Tibial nerve (tissue), 4 donors: ENCODE measurements around the gene RASGEF1C. TPM values are rescaled to one million over a fixed set of nuclear protein-coding genes. Genes with fewer than 3 reads are reported as not detected.

ENCODE experiments used
- DNase-seq, 2 donors: peaks; one replicate each; pipeline ENCODE4 v3.0.0-alpha.2; 2019; ENCODE audit warnings: low spot score in 2 of 2
- H3K27ac ChIP-seq, 4 donors: fragments of 200-600 bp; sonication (generic) in 3 of 4; one replicate each; pipeline ENCODE4 v1.5.1; 2017 to 2019; ENCODE audit warnings: mild to moderate bottlenecking in 1 of 4
- H3K27me3 ChIP-seq, 2 donors: fragments of 200-600 bp; sonication (generic) in 1 of 2; one replicate each; pipeline versions ENCODE4 v1.5.1 to v1.6.0; 2017 to 2019
- H3K36me3 ChIP-seq, 3 donors: fragments of 200-600 bp; sonication (generic); one replicate each; pipeline ENCODE4 v1.5.1; 2018 to 2019
- H3K4me1 ChIP-seq, 4 donors: fragments of 200-600 bp; sonication (generic) in 3 of 4; one replicate each; pipeline ENCODE4 v1.5.1; 2017 to 2019
- H3K4me3 ChIP-seq, 4 donors: fragments of 200-600 bp; sonication (generic) in 3 of 4; one replicate each; pipeline ENCODE4 v1.5.1; 2017 to 2019; ENCODE audit warnings: mild to moderate bottlenecking in 1 of 4, moderate library complexity in 1 of 4
- H3K9me3 ChIP-seq, 4 donors: fragments of 200-600 bp; sonication (generic) in 3 of 4; one replicate each; pipeline ENCODE4 v1.5.1; 2017 to 2019
- EP300 ChIP-seq, 2 donors: sonication (generic); formaldehyde crosslinking; IDR thresholded peaks; one replicate each; pipeline ENCODE4 v1.6.1; 2017; ENCODE audit warnings: antibody characterized with exemption in 2 of 2, mild to moderate bottlenecking in 1 of 2
- POLR2A ChIP-seq, 2 donors: fragments of 450-650 bp; IDR thresholded peaks; one replicate each; pipeline ENCODE4 v1.6.1; 2017; ENCODE audit warnings: antibody characterized with exemption in 2 of 2, mild to moderate bottlenecking in 2 of 2, moderate library complexity in 2 of 2
- WGBS, 2 donors: methylation state at CpG; one replicate each; pipeline ENCODE4 v1.1.5; 2018; 5-methylcytosine and 5-hydroxymethylcytosine counted together
- total RNA-seq, 4 donors: library from RNA; depleted of rRNA; stranded (reverse); fragments of >200 nt; gene quantifications; one replicate each; pipeline ENCODE4 v1.1.0, GENCODE V29; 2016
- TF ChIP-seq, protein P1 (sequence below), 5 experiments: fragments of 200-600 bp in 3 of 5; fragments of 450-650 bp in 2 of 5; sonication (generic) in 3 of 5; IDR thresholded peaks; one replicate each; pipeline ENCODE4 v1.5.1; 2016 to 2019; ENCODE audit warnings: antibody characterized with exemption in 5 of 5, mild to moderate bottlenecking in 3 of 5, moderate library complexity in 2 of 5

RASGEF1C gene
- total RNA-seq, 4 donors from 2014 or later: 2.7 to 12.0 (median 10.4) TPM

DNA sequence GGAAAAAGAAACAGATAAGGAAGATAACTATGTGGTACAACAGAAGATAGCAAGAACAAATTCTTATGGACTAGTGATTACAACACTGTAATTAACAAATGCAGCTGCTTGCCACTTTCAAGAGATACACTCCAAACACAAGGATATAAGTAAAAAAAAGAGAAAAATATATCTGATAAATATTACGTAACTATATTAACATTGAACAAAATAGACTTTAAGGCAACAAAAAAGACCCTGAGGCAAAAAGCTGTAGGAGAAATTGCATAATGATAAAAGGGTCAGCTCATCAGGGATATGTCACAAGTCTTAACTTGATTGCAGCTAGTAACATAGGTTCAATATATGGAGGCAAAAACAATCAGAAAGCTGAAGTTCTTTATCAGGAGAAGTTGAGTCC, 86.1 kb downstream of the RASGEF1C start:
- Histone ChIP-seq H3K4me3 (no peak overlapping the region), H3K4me1 (peaks cover 0 to 17% (median 0%) of the 10 kb centered on the region in 4 donors), H3K27me3 (peaks cover 0 to 6% of the 10 kb centered on the region in 2 donors), H3K27ac (peak overlapping the region in 1 of 4 donors; percentile 63), H3K36me3 (peaks cover 0 to 25% (median 0%) of the 10 kb centered on the region in 3 donors), H3K9me3 (no peaks in the 10 kb centered on the region)
- 89 to 94% methylated on average over 1 of the region's 1 CpG for WGBS, 2 donors
- DNase-seq: no peak
- TF ChIP-seq EP300 (IDR thresholded peaks at IDR 0.05) (no peak), POLR2A (IDR thresholded peaks at IDR 0.05) (no peak)
- TF ChIP-seq, protein P1, sequence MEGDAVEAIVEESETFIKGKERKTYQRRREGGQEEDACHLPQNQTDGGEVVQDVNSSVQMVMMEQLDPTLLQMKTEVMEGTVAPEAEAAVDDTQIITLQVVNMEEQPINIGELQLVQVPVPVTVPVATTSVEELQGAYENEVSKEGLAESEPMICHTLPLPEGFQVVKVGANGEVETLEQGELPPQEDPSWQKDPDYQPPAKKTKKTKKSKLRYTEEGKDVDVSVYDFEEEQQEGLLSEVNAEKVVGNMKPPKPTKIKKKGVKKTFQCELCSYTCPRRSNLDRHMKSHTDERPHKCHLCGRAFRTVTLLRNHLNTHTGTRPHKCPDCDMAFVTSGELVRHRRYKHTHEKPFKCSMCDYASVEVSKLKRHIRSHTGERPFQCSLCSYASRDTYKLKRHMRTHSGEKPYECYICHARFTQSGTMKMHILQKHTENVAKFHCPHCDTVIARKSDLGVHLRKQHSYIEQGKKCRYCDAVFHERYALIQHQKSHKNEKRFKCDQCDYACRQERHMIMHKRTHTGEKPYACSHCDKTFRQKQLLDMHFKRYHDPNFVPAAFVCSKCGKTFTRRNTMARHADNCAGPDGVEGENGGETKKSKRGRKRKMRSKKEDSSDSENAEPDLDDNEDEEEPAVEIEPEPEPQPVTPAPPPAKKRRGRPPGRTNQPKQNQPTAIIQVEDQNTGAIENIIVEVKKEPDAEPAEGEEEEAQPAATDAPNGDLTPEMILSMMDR (IDR thresholded peaks at IDR 0.05): no peak

DNA sequence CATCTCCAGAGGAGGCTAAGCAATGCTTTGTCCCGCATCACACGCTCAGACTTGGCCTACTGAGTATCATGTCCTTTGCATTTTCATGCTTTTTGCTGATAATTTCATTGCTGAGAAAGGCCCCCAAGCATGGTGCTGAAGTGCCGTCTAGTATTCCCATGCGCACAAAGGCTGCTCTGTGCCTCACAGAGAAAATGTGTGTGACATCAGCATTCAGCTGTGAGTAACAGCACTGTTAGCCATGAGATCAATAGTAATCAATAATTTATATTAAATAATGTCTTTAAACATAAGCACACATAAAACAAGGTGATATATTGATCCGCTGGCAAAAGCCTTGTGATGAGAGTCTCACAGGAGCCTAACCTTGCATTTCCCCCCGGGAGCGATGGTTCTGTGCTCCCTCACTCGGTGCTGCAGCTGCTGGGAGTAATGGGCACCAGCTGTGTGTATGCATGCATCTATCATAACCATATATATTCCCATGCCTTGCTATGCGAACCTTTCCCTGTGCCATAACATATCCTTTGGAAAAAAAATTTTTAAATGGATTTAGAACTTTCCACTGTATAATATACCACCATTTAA, 87.1 kb downstream of the RASGEF1C start:
- WGBS, 2 donors: 62 to 65% methylated on average over 9 of the region's 9 CpGs
- DNase-seq: no peak
- TF ChIP-seq EP300 (IDR thresholded peaks at IDR 0.05): no peak
- no peak for TF ChIP-seq POLR2A (IDR thresholded peaks at IDR 0.05)
- TF ChIP-seq, protein P1 (IDR thresholded peaks at IDR 0.05): no peak
- H3K4me1 ChIP-seq: peaks cover 0 to 8% (median under 1%) of the 10 kb centered on the region in 4 donors
- H3K36me3 ChIP-seq: peaks cover 0 to 19% (median 0%) of the 10 kb centered on the region in 3 donors
- H3K9me3 ChIP-seq: no peaks in the 10 kb centered on the region
- no peak overlapping the region for H3K4me3 ChIP-seq
- peaks cover 0 to 6% of the 10 kb centered on the region in 2 donors for H3K27me3 ChIP-seq
- H3K27ac ChIP-seq: peak overlapping the region in 1 of 4 donors; percentile 7

DNA sequence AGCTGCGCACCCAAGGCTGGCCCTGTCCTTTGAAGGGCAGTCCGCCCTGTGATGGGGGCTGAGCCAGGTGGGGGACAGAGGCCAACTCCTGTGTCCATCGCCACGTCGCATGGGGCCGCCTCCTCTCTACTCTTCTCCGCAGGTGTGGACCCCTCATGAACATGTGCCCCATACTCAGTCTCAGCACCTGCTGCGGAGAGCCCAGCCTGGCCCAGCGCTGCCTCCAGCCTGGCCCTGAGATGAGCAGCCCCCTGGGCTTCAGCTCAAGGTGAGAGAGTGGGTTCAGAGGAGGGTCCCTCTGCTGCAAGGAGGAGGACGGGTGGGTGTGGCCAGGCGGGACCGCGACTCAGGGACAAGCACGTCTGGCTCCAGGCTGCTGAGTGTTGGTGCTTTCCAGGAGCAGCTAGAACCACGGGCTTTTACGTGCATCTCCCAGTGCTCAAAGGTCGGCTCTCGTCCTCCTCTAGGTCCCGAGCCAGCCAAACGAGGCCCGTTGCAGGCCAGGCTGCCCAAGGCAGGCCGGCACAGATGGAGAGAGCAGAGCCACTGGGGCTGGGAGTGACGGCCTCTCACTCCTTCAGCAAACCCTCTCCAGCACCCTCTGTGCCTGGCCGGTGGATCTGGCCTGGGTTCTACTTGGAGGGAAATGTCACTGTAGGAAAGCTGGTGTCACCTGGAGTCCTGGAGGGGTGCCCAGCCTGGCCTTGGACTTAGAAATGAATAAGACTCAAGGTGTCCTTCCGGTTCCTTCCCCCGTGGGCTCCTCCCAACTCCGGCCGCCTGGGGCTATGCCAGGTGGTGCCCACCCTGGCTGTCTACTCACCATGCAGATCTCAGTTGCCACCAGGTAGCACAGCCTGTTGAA, 88.5 kb downstream of the RASGEF1C start:
- Histone ChIP-seq H3K4me3 (no peak overlapping the region), H3K9me3 (no peaks in the 10 kb centered on the region), H3K27me3 (no peaks in the 10 kb centered on the region), H3K36me3 (peaks cover 0 to 19% (median 0%) of the 10 kb centered on the region in 3 donors), H3K27ac (no peak overlapping the region), H3K4me1 (peaks cover 0 to 14% (median 6%) of the 10 kb centered on the region in 4 donors)
- WGBS, 2 donors: 81 to 83% methylated on average over 22 to 27 of the region's 28 CpGs
- DNase-seq: no peak
- TF ChIP-seq EP300 (IDR thresholded peaks at IDR 0.05): no peak
- TF ChIP-seq, protein P1 (IDR thresholded peaks at IDR 0.05): no peak
- no peak for TF ChIP-seq POLR2A (IDR thresholded peaks at IDR 0.05)

DNA sequence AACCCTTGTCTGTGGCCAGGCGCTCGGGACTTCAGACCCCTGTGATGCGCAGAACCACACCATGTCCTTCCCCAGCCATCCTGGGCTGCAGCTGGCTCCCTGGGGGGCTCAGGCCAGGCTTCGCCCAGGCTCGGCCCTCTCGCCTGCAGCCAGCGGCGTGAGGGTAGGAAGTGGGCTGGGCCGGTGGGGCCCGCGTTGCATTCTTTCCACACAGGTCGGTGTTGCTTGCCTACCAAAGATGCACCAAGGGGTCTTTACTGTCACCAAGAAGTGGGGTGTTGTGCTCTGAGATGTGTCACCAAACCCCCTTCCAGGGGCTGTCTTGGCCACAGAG, 89.1 kb downstream of the RASGEF1C start:
- Histone ChIP-seq H3K36me3 (peaks cover 0 to 19% (median 0%) of the 10 kb centered on the region in 3 donors), H3K27ac (no peak overlapping the region), H3K9me3 (no peaks in the 10 kb centered on the region), H3K4me3 (no peak overlapping the region), H3K27me3 (no peaks in the 10 kb centered on the region), H3K4me1 (peaks cover 0 to 15% (median 6%) of the 10 kb centered on the region in 4 donors)
- 89 to 97% methylated on average over 12 of the region's 12 CpGs for WGBS, 2 donors
- no peak for TF ChIP-seq POLR2A (IDR thresholded peaks at IDR 0.05)
- TF ChIP-seq, protein P1 (IDR thresholded peaks at IDR 0.05): no peak
- TF ChIP-seq EP300 (IDR thresholded peaks at IDR 0.05): no peak
- no peak for DNase-seq
